ENCODE data around the gene FHL5. TPM values are rescaled to one million over a fixed set of nuclear protein-coding genes. Genes with fewer than 3 reads are reported as not detected.

Gene FHL5
- total RNA-seq, 1 experiment from 2014 or later = not detected

DNA sequence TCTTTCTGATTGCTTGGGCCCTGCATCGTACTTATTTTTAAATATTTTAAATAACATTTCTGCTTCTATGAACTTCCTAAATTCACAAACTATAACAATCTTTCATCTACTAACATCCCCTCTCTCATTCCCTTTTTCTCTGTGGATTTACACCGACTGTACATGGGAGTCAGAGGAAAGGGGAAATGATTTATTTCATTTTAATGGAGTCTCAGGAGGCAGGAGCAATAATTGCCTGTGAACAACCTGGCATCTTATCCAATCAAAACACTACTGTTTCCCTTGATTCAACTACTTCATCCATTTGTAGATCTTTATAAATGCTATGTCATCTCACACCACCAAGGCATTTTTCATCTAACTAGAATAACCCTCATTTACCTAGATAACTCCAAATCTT, 89.6 kb downstream of the FHL5 start:
- no peaks in the 10 kb centered on the region for H3K4me1 Mint-ChIP-seq (ENCODE audit: low read depth, unreplicated experiment)
- TF ChIP-seq, protein P1, sequence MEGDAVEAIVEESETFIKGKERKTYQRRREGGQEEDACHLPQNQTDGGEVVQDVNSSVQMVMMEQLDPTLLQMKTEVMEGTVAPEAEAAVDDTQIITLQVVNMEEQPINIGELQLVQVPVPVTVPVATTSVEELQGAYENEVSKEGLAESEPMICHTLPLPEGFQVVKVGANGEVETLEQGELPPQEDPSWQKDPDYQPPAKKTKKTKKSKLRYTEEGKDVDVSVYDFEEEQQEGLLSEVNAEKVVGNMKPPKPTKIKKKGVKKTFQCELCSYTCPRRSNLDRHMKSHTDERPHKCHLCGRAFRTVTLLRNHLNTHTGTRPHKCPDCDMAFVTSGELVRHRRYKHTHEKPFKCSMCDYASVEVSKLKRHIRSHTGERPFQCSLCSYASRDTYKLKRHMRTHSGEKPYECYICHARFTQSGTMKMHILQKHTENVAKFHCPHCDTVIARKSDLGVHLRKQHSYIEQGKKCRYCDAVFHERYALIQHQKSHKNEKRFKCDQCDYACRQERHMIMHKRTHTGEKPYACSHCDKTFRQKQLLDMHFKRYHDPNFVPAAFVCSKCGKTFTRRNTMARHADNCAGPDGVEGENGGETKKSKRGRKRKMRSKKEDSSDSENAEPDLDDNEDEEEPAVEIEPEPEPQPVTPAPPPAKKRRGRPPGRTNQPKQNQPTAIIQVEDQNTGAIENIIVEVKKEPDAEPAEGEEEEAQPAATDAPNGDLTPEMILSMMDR (IDR thresholded peaks at IDR 0.05; ENCODE audit: unreplicated experiment) = no peak
- no peak overlapping the region for H3K27ac Mint-ChIP-seq (ENCODE audit: unreplicated experiment)
- H3K27me3 Mint-ChIP-seq (ENCODE audit: unreplicated experiment) = peaks cover 2% of the 10 kb centered on the region
- BruUV-seq (replicated peaks) = no TSS peak
- CTCF ChIA-PET = no interaction called here
- intact Hi-C loops (cut with micrococcal nuclease; ENCODE audit: unreplicated experiment) = no loop called here
- no peaks in the 10 kb centered on the region for H3K36me3 Mint-ChIP-seq (ENCODE audit: insufficient read depth, unreplicated experiment)
- DNase-seq = no peak
- no peak overlapping the region for H3K4me3 Mint-ChIP-seq (ENCODE audit: low read depth, unreplicated experiment)
- H3K9me3 Mint-ChIP-seq (ENCODE audit: low read depth, unreplicated experiment) = no peaks in the 10 kb centered on the region

DNA sequence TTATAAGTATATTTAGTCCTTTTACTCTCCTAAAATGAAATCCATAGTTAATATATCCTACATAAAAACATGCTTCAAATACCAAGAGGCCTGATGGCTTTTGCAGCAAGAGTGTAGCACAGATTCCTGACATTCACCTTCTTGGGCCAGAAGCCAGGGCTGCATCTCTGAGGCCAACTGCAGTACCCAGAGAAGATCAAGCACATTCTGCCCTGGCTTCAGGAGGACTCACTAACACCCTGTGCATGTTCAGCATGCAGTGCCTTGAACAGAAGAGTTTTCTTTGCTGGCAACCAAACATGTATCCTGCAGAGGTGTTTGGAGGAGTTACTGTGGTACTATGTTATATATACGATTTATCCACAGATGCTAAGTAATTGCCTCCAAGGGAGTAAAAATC, 90.3 kb downstream of the FHL5 start:
- intact Hi-C loops (cut with micrococcal nuclease; ENCODE audit: unreplicated experiment) = no loop called here
- H3K4me1 Mint-ChIP-seq (ENCODE audit: low read depth, unreplicated experiment) = no peaks in the 10 kb centered on the region
- H3K27ac Mint-ChIP-seq (ENCODE audit: unreplicated experiment) = no peak overlapping the region
- no peaks in the 10 kb centered on the region for H3K27me3 Mint-ChIP-seq (ENCODE audit: unreplicated experiment)
- no peak for DNase-seq
- H3K4me3 Mint-ChIP-seq (ENCODE audit: low read depth, unreplicated experiment) = no peak overlapping the region
- H3K9me3 Mint-ChIP-seq (ENCODE audit: low read depth, unreplicated experiment) = no peaks in the 10 kb centered on the region
- H3K36me3 Mint-ChIP-seq (ENCODE audit: insufficient read depth, unreplicated experiment) = no peaks in the 10 kb centered on the region
- TF ChIP-seq, protein P1 (IDR thresholded peaks at IDR 0.05; ENCODE audit: unreplicated experiment) = no peak
- CTCF ChIA-PET = no interaction called here
- BruUV-seq (replicated peaks) = no TSS peak

DNA sequence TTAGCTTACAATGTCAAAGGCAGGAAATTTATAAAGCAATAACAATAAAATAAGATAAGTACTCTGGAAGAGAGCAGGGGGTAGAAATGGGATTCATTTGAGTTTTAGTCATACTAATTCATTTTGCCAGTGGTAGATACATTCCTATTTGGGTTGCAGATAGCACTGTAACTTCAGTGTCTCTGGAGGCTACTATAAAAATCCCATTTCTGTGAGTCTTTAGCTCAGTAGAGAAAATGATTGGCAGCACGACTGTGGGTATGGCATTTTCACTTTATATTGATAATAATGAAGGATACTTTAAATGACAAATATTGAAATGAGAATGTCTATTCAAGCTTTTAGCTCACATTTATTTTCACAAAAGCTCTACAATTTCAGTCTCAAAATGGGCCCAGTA, 93.6 kb downstream of the FHL5 start:
- Mint-ChIP-seq H3K4me1 (ENCODE audit: low read depth, unreplicated experiment) (no peaks in the 10 kb centered on the region), H3K4me3 (ENCODE audit: low read depth, unreplicated experiment) (no peak overlapping the region), H3K9me3 (ENCODE audit: low read depth, unreplicated experiment) (no peaks in the 10 kb centered on the region), H3K27me3 (ENCODE audit: unreplicated experiment) (no peaks in the 10 kb centered on the region), H3K36me3 (ENCODE audit: insufficient read depth, unreplicated experiment) (no peaks in the 10 kb centered on the region), H3K27ac (ENCODE audit: unreplicated experiment) (no peak overlapping the region)
- intact Hi-C loops (cut with micrococcal nuclease; ENCODE audit: unreplicated experiment) = no loop called here
- no peak for DNase-seq
- BruUV-seq (replicated peaks) = no TSS peak
- CTCF ChIA-PET = no interaction called here
- TF ChIP-seq, protein P1 (IDR thresholded peaks at IDR 0.05; ENCODE audit: unreplicated experiment) = no peak

DNA sequence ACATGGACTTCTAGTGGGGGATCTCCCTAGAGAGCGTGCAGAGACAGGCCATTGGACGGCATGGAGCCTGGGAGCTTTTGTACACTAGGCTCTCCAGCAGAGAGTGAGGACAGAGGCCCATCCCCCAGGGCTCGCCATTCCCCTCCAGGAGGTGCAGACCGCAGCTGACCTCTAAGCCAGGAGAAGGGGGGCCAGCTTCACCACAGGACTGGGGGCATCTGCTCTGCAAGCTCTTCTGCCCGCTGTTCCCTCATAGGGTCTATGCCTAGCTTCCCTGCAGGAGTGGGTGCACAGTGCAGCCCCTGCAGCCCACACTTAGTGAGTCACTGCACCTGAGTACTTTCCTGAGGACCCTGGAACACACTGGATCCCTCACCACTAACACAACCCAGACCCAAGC, 94.4 kb downstream of the FHL5 start:
- H3K9me3 Mint-ChIP-seq (ENCODE audit: low read depth, unreplicated experiment) = no peaks in the 10 kb centered on the region
- no TSS peak for BruUV-seq (replicated peaks)
- H3K27me3 Mint-ChIP-seq (ENCODE audit: unreplicated experiment) = no peaks in the 10 kb centered on the region
- no peak overlapping the region for H3K4me3 Mint-ChIP-seq (ENCODE audit: low read depth, unreplicated experiment)
- TF ChIP-seq, protein P1 (IDR thresholded peaks at IDR 0.05; ENCODE audit: unreplicated experiment) = no peak
- H3K4me1 Mint-ChIP-seq (ENCODE audit: low read depth, unreplicated experiment) = no peaks in the 10 kb centered on the region
- H3K36me3 Mint-ChIP-seq (ENCODE audit: insufficient read depth, unreplicated experiment) = no peaks in the 10 kb centered on the region
- no peak for DNase-seq
- intact Hi-C loops (cut with micrococcal nuclease; ENCODE audit: unreplicated experiment) = no loop called here
- no peak overlapping the region for H3K27ac Mint-ChIP-seq (ENCODE audit: unreplicated experiment)
- CTCF ChIA-PET = no interaction called here
